Panc1 (cell line): ENCODE measurements around the gene FMO1. TPM values are rescaled to one million over a fixed set of nuclear protein-coding genes. Genes with fewer than 3 reads are reported as not detected.

Experiments used
- ATAC-seq: fragments of 200-7000 bp; cut with Tn5 transposase; 2 replicates; pipeline ENCODE4 v1.9.1; 2020; ENCODE audit warnings: mild to moderate bottlenecking, moderate library complexity
- BruUV-seq: library from RNA; stranded (reverse); fragments of 400-500 nt; replicated peaks from 2 replicates; lab custom pipeline; 2021; lab: Mats Ljungman, UMichigan
- CTCF ChIA-PET: fragments of 300-600 bp; sonication (Branson Sonifier 250); formaldehyde crosslinking; loops from one replicate; lab custom pipeline; 2022; ENCODE audit warnings: antibody characterized with exemption; lab: Charles Lee
- POLR2A ChIA-PET: fragments of 300-600 bp; sonication (Branson Sonifier 250); formaldehyde crosslinking; loops from one replicate; lab custom pipeline; 2022; ENCODE audit warnings: antibody characterized with exemption; lab: Charles Lee
- DNase-seq: peaks from one replicate; pipeline ENCODE4 v3.0.0-alpha.2; 2010; ENCODE audit warnings: low read depth, low spot score
- H3K27ac ChIP-seq: 2 replicates; pipeline ENCODE4 v1.5.1; 2011; ENCODE audit warnings: mild to moderate bottlenecking, low read length, inconsistent platforms
- H3K27me3 ChIP-seq: fragments of 200-500 bp; sonication (Bioruptor generic); 2 replicates; pipeline ENCODE4 v1.6.0; 2014; ENCODE audit warnings: low read length, inconsistent platforms; ENCODE audit not compliant: control insufficient read depth, insufficient read depth
- H3K36me3 ChIP-seq: fragments of 200-500 bp; sonication (Bioruptor generic); 2 replicates; pipeline ENCODE4 v1.5.1; 2014; ENCODE audit warnings: inconsistent platforms, mild to moderate bottlenecking, low read length, moderate library complexity; ENCODE audit not compliant: control insufficient read depth, insufficient read depth
- H3K4me1 ChIP-seq: 2 replicates; pipeline ENCODE4 v1.5.1; 2011; ENCODE audit warnings: inconsistent platforms, mild to moderate bottlenecking, low read length, moderate library complexity; ENCODE audit not compliant: control insufficient read depth, insufficient read depth
- H3K4me3 ChIP-seq, 2 experiments: 2 replicates each; pipeline ENCODE4 v1.5.1; 2011 to 2012; ENCODE audit warnings: low read depth in 2 of 2, low read length in 2 of 2, mild to moderate bottlenecking in 2 of 2, inconsistent platforms in 1 of 2, moderate library complexity in 1 of 2
- H3K9me3 ChIP-seq: fragments of 200-500 bp; sonication (Bioruptor generic); 2 replicates; pipeline ENCODE4 v1.5.1; 2014; ENCODE audit warnings: low read depth, mild to moderate bottlenecking, inconsistent platforms, low read length, moderate library complexity; ENCODE audit not compliant: control insufficient read depth, insufficient read depth
- CTCF ChIP-seq: fragments of 450-650 bp; IDR thresholded peaks from 2 replicates; pipeline ENCODE4 v1.5.1; 2017; ENCODE audit warnings: mild to moderate bottlenecking
- POLR2AphosphoS5 ChIP-seq: IDR thresholded peaks from 2 replicates; pipeline ENCODE4 v1.6.1; 2012; ENCODE audit warnings: mild to moderate bottlenecking, low read depth, low read length, moderate library complexity
- REST ChIP-seq, 2 experiments: IDR thresholded peaks; 2 replicates each; pipeline ENCODE4 v1.6.1; 2011 to 2012; ENCODE audit warnings: low read depth in 2 of 2, control low read depth in 1 of 2, low read length in 1 of 2, mild to moderate bottlenecking in 1 of 2, moderate library complexity in 1 of 2; ENCODE audit not compliant: insufficient read depth in 1 of 2
- SIN3A ChIP-seq: IDR thresholded peaks from 2 replicates; pipeline ENCODE4 v1.6.1; 2012; ENCODE audit warnings: low read depth, mild to moderate bottlenecking, low read length, moderate library complexity, borderline replicate concordance; ENCODE audit not compliant: insufficient read depth
- TCF7L2 ChIP-seq: IDR thresholded peaks from 2 replicates; pipeline ENCODE4 v1.6.1; 2011; ENCODE audit warnings: mild to moderate bottlenecking, low read depth, low read length, inconsistent platforms
- in situ Hi-C: cut with HindIII; loops from 2 replicates; pipeline ENCODE4 v1.10.0; 2016; ENCODE audit warnings: low sequenced_read_pairs, low pct_unique_long_range_greater_than_20kb
- intact Hi-C: fragments of 100-400 bp; cut with micrococcal nuclease; formaldehyde crosslinking; loops from one replicate; pipeline ENCODE4 v1.10.0; 2022; ENCODE audit not compliant: unreplicated experiment
- total RNA-seq: library from RNA; stranded (reverse); gene quantifications from one replicate; pipeline ENCODE4 v1.2.1, GENCODE V29; 2021; ENCODE audit not compliant: unreplicated experiment

FMO1 gene
- total RNA-seq, 1 experiment from 2014 or later: not detected

GRCh38 chr1:171310661-171311087 is 62.4 kb downstream of the FMO1 start:
- CTCF ChIA-PET: no interaction called here
- intact Hi-C loops: no loop called here

GRCh38 chr1:171311771-171312558 is 63.7 kb downstream of the FMO1 start:
- intact Hi-C loops: no loop called here
- Histone ChIP-seq H3K36me3 (no peaks in the 10 kb centered on the region), H3K27me3 (no peaks in the 10 kb centered on the region), H3K27ac (no peak overlapping the region), H3K4me3 (no peak overlapping the region), H3K9me3 (no peaks in the 10 kb centered on the region), H3K4me1 (no peaks in the 10 kb centered on the region)
- DNase-seq: no peak
- no peak for ATAC-seq
- in situ Hi-C loops: no loop called here
- TF ChIP-seq POLR2AphosphoS5 (no peak), TCF7L2 (no peak)
- ChIA-PET POLR2A (no interaction called here), CTCF (interaction anchor here (1.2 kb wide), 1 partner anchor 345 kb away, joined by 3 read pairs; no protein-coding TSS in a partner anchor)
- BruUV-seq: no TSS peak

More at GRCh38 chr1:171310661-171311087, 62.4 kb downstream of the FMO1 start:
- no peak for DNase-seq
- Histone ChIP-seq H3K27me3 (no peaks in the 10 kb centered on the region), H3K4me3 (no peak overlapping the region), H3K36me3 (no peaks in the 10 kb centered on the region), H3K27ac (no peak overlapping the region), H3K4me1 (no peaks in the 10 kb centered on the region), H3K9me3 (no peaks in the 10 kb centered on the region)
- BruUV-seq: no TSS peak
- no peak for ATAC-seq
- POLR2A ChIA-PET: no interaction called here
- in situ Hi-C loops: no loop called here
- TF ChIP-seq POLR2AphosphoS5 (no peak), REST (IDR thresholded peaks at IDR 0.05; ENCODE audit: insufficient read depth in 1 of 2, low read depth in 2 of 2, low read length in 1 of 2) (no peak), CTCF (no peak), TCF7L2 (no peak), SIN3A (no peak)
